ENCODE data around the gene CTSA.
A peak's percentile ranks its signal among the peaks of the same experiment; 100 is the strongest.

Gene CTSA

DNA sequence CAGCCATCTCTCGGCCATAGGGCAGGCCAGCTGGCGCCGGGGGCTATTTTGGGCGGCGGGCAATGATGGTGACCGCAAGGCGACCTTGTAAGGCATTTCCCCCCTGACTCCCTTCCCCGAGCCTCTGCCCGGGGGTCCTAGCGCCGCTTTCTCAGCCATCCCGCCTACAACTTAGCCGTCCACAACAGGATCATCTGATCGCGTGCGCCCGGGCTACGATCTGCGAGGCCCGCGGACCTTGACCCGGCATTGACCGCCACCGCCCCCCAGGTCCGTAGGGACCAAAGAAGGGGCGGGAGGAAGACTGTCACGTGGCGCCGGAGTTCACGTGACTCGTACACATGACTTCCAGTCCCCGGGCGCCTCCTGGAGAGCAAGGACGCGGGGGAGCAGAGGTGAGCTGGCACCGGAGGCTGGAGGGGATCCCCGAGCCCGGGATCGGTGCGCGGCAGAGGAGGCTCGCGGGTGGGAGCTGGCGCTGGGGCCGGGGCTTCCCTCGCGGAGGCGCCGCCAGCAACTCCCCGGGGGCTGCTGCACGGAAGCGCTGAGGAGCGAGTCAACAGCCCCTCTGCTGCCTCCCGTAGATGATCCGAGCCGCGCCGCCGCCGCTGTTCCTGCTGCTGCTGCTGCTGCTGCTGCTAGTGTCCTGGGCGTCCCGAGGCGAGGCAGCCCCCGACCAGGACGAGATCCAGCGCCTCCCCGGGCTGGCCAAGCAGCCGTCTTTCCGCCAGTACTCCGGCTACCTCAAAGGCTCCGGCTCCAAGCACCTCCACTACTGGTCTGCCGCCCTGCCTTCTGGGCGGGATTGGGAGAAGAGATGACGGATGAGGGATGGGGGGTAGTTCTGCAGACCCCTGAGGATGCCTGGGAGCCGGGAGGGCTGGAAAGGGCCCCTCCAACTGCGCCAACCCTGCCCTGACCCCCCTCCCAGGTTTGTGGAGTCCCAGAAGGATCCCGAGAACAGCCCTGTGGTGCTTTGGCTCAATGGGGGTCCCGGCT is at the start of gene CTSA, which contains the start of gene NEURL2:
CTSA (plus strand) TSS at position 351 of the 999 bp plus-strand sequence; CDS start at position 585, 234 bp downstream.
NEURL2 (minus strand) TSS at position 224 of the 999 bp plus-strand sequence; CDS start at position 7, 217 bp downstream.
- DNase-seq (ENCODE audit: low spot score), result peak; percentile 90

DNA sequence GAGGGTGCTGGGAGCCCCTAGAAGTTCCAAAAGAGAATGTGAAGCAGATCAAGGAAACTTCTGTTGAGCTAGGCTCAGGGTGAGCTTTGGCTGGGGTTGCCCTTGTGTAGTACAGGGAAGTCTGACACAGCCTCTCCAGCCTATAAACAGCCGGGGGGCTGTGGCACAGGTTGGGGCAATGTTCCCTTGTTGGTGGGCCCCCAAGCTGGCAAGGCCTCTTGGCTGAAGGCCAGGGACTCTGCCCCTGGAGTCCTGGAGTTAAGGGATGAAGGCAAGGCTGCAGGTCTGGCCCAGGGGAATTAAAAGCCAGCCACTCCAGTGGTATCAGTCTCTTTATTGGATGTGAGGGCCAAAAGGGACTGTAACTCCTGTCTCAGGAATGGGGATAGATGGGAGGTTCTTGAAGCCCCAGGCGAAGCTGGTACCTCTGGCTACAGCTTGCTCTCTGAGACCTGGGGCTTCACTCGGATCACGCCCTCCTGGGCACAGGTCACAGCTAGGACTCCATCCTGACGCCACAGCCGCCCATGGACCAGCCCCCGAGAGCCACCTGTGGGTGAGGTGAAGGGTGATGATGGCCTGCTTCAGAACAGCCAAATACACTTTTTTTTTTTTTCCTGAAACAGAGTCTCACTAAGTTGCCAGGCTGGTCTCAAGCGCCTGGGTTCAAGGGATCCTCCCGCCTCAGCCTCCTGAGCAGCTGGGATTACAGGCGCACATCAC is 49.6 kb upstream of the CTSA start:
- no peak for DNase-seq (ENCODE audit: low spot score)

DNA sequence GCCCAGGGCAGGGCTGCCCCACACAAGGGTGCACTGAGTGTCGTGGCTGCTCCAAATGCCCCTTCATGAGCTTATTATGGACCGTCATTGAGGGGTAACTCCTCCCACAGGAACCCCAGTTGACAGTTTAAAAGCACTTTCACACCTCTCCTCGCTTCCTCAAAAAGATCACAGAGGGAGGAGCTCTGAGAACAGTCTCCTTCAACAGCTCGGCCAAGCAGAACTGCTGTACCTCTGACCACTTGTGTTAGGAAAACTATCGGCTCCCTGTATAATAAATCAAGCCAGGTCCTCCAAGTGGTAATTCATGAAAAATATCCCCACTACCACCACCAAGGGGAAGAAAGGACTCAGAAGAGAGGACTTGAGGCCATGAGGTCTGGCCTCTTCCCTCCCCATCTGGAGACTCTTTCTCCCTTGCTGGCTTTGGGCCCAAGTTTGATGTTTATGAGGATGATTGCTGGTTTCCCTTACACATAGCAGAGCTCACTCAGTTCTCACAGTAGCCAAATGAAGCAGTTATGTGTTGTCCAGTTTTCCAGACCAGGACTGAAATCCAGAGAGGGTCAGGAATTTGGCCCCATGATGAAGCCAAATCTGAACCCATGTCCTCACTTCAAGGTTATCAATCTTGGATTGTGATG is 48.8 kb upstream of the CTSA start:
- DNase-seq (ENCODE audit: low spot score), result no peak

DNA sequence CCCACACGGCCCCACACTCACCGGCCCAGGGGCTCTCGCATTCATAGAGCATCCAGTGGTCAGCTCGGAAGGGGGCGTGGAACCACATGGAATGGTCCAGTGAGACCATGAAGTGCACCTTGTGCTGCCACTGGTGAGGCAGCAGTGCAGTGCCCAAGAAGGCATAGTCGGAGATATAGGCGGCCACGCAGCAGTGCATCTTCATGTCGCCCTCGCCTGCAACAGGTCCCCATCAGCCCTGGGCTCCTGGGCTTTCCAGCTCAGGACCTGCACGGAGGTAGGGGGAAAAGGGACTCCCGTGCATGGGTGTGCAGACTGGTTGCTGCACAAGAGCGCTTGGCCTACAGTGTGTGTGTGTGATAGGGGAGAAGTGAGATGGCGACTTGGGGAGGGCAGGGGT is 47.6 kb upstream of the CTSA start:
- no peak for DNase-seq (ENCODE audit: low spot score)

DNA sequence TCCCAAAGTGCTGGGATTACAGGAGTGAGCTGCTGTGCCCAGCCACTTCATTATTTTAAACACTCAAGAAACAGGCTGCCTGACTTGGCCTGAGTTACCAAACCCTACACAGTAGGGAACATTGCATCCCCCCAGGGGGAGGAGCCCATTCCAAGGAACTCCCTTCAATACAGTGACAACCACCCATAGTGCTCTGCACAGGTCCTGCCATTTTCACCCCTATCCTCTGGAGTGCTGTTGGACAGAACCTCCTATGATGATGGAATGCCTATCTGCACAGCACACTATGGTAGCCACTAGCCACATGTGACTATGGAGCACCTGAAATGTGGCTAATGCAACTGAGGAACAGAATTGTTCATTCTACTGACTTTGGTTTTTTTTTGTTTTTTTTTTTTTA is 45.7 kb upstream of the CTSA start:
- DNase-seq (ENCODE audit: low spot score), result no peak

DNA sequence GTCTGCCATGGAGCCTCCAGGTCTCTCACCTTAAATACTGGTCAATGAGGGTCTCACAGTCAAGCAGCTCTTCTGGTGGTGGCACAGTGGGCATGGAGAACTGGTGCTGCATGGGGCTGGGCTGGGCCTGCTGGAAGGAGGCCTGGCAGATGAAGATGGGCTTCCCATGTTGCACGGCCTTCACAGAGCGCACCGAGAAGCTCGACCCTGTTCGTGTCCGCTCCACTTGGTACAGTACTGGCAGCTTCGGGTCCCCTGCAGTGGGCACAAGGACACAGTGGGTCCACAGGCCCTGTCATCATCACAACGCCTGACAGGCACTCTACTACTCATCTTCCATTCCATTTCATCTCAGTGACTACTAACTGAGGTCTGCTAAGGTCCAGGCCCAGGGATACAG is 42.7 kb upstream of the CTSA start:
- no peak for DNase-seq (ENCODE audit: low spot score)

DNA sequence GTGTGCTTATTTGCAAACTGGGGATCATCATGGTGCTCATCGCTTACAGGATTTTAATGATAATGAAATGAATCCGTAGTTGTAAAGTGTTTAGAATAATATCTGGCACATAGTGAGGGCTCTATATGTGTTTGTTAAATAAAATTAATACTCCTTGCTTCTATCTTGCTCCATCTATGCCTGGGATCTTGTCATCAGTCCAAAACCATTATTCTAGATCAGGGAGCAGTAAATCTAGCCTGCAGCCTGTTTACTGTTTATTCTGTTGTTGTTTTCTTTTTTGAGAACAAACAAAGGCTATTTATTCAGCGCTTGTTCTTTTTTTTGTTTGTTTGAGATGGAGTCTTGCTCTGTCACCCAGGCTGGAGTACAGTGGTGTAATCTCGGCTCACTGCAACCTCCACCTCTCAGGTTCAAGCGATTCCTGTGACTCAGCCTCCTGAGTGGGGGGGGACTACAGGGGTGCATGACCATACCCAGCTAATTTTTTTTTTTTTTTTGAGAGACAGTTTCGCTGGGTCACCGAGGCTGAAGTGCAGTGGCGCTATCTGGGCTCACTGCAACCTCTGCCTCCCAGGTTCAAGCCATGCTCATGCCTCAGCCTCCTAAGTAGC is 42.1 kb upstream of the CTSA start:
- no peak for DNase-seq (ENCODE audit: low spot score)

DNA sequence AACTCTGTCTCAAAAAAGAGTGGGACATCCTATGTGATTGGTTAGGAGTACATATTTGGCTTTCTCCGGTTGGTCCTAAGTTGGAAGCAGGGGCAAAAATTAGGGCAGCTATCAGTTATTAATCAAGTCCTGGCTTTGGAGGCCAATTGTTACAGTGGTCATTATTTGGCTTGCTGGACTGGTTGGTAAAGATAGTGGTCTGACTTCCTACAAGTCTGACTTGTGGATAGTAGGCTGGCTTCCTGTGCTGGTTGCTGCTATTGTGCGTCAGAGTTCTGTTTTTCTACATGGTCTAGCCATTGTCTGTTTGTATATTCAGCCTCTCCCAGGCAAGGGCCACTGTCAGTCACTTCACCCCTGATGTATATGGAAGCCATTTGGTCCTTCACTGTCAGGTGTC is 40.9 kb upstream of the CTSA start:
- no peak for DNase-seq (ENCODE audit: low spot score)

DNA sequence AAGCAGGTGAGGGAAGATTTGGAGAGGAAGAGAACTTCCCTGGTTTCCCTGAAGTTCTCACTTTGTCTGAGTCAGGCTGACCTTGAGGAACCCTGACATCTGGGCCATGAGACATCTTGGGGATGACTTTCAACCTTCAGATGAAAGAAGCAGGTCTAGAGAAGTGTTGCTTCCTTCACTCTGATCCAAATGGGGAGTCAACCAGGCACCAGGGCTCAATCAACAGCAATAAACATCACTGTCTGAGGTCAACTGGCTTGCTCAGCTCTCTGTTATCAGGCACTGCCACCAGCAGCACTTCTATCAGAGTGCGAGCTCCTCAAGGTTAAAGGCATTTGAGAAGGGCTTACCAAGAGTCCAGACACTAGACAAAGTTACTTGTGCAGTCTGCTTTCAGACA is 40.2 kb upstream of the CTSA start:
- DNase-seq (ENCODE audit: low spot score), result no peak

DNA sequence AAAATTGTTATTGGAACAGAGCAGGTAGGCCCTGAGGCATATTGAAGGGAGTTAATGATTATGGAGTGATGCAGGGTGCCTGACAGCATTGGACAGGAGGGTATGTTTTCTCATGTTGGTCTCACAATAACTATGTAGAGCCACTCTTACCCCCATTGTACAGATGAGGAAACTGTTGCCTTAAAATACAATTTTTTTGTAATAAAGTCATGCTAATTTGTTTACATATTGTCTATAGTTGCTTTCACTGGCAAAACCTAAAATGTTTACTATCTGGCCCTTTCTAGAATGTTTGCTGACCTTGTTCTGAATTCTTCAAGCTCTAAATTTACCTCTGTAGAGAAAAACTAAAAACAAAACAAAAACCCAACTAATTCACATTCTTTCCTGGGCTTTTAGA is 39.6 kb upstream of the CTSA start:
- DNase-seq (ENCODE audit: low spot score), result no peak

DNA sequence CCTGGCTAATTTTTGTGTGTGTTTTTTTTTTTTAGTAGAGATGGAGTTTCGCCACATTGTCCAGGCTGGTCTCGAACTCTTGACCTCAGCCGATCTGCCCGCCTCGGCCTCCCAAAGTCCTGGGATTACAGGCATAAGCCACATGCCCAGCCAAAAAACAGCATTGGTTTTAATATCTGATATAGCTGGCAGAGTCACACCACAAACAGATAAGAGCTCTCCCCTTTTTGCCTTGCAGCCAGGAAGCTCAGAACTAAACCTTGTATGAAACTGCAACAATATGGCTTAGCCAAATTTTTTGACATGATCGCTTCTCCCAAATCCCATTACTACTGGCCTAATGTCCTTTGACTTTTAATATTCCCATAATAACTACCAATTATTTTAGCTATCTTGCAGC is 38.8 kb upstream of the CTSA start:
- DNase-seq (ENCODE audit: low spot score), result no peak

DNA sequence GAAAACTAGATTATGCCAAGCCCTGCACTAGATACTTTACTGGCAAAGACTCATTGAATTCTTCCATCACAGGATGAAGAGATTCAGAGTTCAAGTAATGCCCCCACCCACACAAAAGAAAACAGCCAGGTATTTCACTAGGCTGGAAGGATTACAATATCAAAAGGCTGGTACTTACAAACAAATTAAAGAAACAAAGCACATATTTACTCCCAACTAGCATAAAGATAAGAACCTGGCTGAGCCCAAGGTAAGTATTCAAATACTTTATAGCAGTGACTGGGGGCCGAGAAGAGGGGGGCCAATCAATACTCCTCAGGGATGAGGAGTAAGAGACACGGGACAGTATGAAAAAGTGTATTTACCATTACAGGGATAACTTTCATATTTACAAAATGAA is 37.7 kb upstream of the CTSA start:
- no peak for DNase-seq (ENCODE audit: low spot score)

DNA sequence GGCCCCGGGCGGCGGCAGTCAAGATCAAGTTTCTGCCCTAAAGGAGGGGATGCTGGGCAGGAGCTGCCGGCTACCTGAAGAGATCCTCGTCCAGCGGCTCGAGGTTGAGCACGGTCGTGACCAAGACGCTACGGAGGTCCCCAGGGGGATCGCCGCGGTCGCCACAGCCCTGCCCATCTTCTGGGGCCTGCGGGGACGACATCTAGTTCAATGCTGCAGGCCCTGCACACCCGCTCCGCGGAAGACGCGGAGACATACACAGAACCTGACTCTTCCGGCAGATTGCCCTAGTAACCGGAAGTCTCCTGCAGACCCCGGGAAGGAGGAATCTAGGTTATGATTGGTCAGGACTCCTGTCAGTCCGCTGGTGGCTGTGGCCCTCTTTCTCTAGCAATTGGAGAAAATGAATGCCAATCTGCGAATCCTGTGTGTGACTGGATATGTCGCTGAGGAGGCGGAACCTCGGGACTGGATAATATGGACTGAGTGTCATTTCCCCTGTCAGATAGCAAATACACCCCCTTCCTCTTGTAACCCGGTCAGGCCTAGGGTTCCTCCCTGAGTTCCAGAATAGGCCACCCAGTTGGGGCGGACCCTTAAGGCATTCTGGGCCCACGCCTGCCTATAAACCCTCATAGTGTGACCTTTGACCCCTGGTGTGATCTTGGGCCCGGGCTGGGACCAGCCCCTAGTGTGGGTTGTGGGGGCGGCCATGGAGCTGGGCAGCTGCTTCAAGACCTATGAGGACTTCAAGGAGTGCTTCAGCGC is 33.8 kb upstream of the CTSA start, which contains the start of the genes ACOT8 and ZSWIM3:
ACOT8 (minus strand) TSS at position 279 of the 768 bp plus-strand sequence; CDS start at position 202, 77 bp downstream.
ZSWIM3 (plus strand) TSS at position 501 of the 768 bp plus-strand sequence; CDS start at position 713, 212 bp downstream.
- peak; percentile 99 for DNase-seq (ENCODE audit: low spot score)

DNA sequence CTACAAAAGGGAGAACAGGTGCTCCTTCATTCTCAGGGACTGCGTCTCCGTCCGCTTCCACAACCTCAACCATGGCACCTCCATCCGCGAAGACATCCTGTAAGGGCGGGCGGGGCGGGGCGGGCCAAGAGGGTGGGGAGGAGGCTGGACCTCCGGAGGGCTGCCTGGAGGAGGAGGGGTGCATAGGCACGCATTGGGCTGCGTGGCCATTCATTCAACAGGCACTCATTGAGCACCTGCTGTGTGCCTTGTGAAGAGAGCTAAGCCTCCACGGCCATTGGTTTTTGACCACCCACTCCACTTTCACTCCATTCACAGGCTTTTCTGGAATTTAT is 33.3 kb upstream of the CTSA start:
- DNase-seq (ENCODE audit: low spot score), result no peak

DNA sequence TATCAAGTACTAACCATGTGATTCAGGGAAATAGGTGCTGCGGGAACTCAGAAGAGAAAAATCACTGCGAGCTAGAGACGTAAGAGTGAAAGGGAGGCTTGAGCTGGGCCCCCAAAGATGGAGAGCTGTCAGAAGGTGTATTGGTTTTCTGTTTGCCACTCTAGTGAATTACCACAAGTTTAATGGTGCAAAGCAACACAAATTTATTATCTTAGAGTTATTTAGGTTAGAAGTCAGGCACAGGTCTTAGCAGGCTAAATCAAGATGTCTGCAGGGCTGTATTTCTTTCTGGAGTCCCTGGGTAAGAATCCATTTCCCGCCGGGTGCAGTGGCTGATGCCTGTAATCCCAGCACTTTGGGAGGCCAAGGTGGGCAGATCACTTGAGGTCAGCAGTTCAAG is 31.2 kb upstream of the CTSA start:
- no peak for DNase-seq (ENCODE audit: low spot score)

DNA sequence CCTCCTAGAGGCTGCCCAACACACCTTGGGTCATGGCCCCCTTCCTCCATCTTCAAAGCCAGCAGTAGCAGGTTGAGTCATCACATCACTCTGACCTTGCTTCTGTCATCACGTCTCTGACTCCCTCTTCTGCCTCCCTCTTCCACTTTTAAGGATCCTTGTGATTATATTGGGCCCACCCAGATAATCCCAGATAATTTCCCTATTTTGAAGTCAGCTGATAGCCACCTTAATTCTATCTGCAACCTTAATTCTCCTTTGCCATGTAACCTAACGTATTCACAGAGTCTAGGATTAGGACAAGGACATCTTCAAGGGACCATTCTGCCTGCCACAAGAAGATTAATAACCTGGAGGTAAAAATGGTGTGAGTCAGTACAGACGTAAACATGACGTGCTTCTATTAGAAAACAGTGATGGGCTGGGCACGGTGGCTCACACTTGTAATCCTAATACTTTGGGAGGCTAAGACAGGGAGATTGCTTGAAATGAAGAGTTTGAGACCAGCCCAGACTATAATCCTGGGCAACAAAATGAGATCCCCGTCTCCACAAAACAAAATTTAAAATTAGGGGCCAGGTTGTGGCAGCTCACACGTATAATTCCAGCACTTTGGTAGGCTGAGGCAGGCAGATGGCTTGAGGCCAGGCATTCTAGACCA is 30.4 kb upstream of the CTSA start:
- no peak for DNase-seq (ENCODE audit: low spot score)

DNA sequence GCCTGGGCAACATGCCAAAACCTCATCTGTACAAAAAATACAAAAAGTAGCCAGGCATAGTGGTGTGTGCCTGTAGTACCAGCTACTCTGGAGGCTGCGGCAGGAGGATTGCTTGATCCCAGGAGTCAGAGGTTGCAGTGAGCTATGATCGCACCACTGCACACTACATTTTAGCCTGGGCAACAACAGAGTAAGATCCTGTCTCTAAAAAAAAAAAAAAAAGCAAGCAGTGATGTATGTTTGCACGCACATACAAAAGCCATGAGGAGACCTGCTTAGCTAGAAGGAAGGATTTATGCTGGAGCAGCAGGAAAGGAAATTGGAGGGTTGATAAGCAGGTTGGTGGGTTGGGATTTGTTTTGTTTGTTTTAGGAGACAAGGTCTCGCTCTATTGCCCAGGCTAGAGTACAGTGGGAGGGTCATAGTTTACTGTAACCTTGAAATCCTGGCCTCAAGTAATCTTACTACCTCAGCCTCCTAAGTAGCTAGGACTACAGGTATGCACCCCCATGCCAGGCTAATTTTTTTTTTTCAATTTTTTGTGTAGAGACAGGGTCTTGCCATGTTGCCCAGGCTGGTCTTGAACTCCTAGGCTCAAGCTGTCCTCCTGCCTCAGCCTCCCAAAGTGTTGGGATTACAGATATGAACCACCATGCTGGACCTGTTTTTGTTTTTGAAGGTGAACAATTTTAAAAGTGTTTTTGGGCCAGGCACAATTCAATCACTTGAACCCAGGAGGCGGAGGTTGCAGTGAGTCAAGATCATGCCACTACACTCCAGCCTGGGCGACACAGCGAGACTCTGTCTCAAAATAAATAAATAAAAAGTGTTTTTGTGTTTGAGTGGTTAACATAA is 29.7 kb upstream of the CTSA start:
- DNase-seq (ENCODE audit: low spot score), result no peak

DNA sequence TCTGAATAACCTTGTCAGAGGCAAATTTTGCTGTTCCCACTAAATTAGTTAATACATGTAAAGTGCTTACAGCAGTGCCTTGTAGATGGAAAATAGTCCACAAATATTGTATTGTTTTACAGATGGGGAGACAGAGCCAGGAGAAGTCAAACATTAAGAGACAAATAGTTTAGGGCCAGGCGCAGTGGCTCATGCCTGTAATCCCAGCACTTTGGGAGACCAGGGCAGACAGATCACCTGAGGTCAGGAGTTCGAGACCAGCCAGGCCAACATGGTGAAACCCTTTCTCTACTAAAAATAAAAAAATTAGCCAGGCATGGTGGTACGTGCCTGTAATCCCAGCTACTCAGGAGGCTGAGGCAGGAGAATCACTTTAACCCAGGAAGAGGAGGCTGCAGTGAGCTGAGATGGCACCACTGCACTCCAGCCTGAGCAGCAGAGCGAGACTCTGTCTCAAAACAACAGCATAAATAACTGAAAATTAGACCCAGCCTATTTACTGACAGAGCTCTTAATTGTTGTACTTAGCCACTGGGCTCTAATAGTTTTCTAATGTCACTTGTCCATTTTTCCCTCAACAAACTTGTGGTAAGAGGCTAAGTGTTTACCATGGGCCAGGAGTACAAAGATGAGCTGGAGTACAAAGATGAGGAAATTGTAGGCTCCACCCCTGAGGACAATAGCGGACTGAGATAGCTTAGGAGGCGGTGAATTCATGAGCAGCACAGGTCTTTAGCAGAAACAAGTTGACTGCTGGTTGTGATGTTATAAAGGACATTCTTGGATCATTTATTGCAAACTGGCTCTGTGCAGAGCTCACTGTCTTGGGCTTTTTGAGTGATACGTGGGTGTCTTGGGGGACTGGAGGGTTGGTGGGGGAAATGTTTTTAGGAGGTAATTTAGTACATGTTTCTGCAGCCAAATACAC is 27.3 kb upstream of the CTSA start:
- no peak for DNase-seq (ENCODE audit: low spot score)

DNA sequence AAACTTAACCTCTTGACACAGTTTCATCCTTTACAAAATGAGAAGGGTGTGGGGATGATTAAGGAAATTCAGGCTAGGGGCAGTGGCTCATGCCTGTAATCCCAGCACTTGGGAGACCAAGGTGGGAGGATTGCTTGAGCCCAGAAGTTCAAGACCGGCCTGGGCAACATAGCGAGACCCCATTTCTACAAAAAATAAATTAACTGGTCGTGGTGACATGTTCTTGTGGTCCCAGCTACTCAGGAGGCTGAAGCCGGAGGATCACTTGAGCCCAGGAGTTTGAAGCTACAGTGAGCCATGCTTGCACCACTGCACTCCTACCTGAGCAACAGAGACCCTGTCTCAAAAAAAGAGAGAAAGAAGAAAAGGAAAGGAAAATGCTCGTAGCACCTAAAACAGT is 24.7 kb upstream of the CTSA start:
- DNase-seq (ENCODE audit: low spot score), result no peak
